ENCODE results near the gene LIPA.
"Not testable (repeated sequence)": the region's sequence is repeated elsewhere in the genome, so short reads cannot be mapped to it uniquely, and the experiment has no call there.

Gene LIPA

DNA sequence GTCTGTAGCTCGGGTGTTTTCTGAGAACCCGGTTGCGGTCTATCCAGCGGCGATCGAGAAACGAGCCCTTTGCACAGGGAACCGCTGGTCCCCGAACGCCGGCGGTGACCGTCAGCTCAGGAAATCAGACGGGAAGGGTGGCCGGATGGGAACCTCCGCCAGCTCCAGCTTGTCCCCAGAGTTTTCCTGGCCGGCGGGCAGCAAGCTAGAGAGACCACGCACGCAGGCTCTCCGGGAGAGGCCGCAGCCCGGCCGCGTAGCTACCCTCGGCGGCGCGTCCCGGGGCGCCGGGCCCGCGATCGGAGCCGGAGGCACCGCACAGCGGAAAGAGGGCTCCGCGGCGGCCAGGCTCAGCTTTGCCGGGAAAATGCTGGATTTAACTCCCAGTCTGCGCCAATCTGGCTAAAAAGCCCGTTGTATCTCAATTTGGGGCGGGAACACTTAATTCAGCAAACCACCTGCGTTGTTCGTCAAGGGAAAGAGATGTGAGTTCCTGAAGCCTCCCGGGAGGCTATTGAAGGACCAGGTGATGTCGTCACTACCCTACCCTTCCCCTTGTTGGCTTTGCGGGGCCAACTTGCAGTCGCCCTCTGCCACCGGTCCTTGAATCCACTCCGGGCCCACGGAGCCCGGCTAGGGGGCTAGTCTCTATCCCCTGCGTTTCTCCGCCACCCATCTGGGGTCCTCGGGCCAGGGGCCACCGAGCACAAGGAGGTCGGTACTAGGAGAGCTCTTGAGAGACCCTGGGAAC is 43.6 kb downstream of the LIPA start:
- DNase-seq (ENCODE audit: low read depth, low spot score) = peak; percentile 57

DNA sequence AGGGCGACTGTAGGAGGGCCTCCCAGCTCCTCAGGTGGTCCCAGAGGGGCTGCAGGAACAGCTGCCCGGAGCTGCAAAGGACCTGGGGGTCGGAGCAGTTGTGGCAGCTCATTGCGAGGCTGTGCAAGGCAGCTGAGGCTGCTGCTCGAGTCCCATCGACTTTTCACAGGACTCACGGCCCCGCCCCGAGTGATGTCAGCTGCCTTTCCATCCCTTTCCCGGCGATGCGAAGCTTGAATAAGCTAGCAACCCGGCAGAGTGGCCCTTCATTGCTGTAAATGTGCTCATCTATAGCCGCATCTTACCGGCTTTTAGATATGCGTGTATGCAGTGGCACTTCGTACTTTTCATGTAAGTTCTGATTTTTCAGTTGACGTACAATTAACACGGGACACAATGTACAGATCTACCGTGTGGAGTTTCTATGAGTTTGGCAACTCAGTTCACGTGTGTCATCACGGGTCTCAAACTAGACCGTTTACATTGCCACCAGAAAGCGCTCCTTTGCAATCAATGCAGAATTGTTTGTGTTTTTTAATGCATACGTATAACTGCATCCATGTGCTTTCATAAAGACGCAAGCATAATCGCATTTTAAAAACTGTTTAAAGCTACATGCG is 44.3 kb downstream of the LIPA start, which contains the start of gene CH25H:
Gene CH25H (minus strand): TSS at position 137 of the 620 bp plus-strand sequence. CDS start 25 bp downstream, at position 112.
- peak; percentile 87 for DNase-seq (ENCODE audit: low read depth, low spot score)

DNA sequence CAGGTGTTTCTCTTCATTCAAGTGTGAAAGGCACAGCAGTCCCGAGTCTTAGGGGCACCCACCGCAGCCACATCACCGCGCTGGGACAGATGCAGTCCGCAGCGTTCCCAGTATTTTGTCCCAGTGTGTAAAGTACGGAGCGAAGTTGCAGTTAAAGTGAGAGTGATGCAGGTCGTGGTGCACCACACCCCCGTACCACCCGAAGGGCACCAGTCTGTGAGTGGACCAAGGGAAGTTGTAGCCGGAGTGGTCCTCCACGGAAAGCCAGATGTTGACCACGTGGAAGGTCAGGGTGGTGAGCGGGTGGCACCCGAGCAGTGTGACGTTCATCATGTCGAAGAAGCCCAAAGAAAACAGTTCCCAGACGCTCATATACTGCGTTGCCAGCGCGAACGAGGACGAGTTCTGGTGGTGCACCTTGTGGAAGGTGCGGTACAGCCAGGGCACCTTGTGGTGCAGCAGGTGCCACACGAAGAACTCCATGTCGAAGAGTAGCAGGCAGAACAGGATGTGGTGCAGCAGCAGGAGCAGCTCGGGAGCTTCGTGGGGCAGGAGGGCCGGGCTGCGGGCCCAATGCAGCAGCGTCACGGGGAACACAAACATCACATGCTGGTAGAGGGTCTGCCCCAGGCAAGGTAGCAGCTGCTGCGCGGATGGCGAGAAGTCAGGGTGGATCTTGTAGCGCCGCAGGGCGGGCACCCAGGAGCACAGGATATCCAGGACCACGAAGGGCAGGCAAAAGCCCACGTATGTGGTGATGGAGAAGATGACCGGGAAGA is 45.0 kb downstream of the LIPA start:
- peak; percentile 51 for DNase-seq (ENCODE audit: low read depth, low spot score)

DNA sequence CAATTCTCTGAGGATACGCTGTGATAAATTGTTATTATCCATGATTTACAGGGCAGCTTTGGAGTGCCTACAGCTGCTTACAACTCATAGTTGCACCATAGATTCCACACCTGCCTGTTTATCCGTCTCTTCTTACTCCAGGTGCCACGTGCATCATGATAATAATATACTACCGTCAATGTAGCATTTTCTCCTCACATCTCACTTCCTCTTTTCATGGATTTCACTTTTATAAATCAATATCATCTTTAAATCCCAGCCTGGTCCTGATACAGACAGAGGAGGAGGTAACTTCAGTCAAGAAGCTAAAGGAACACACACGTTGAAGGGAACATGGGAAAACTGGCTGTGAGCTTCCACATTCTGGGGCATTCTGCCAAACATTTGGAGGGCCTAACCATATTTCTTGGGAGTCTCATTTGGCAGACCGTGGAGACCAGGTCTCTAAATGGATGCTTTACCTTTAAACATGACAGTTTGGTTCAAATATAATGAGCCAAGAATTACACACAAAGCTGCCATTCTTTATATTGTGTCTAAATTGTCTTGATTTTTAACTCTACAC is 46.9 kb downstream of the LIPA start:
- DNase-seq (ENCODE audit: low read depth, low spot score) = no peak

DNA sequence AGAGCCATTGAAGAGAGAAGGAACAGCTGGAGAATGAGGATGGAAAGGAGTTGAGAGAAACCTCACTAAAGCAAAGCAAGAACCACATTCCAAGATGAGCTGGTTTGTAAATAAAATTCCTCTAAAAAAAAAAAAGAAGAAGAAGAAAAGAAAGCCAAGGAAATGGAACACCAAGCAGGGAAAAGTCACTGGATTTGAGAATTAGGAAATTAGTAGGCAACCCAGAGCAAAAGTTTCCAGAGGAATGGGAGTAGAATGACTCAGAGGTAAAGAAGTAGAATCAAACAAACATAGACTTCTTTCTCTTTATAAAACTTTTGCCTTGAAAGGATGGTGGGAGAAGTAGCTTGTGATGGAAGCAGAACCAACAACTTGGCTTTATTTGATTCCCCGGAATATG is 48.3 kb downstream of the LIPA start:
- DNase-seq (ENCODE audit: low read depth, low spot score) = no peak

DNA sequence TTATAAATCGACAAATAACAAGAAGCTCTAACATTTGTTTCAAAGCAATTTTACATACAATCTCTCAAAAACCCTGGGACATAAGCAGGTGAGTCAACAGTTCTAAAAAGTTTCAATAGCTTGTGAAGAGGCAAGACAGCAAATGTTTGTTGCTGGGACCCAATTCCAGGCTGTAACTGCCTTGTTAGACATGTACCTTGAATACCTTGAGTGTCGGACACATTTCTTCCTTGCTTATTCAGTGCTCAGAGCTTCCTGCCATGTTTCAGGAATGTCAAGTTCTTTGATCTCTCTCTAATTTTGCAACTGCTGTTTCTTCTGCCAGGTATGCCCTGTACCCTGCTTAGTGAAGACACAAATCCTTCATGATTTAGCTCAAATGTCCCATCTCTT is 49.5 kb downstream of the LIPA start:
- no peak for DNase-seq (ENCODE audit: low read depth, low spot score)

DNA sequence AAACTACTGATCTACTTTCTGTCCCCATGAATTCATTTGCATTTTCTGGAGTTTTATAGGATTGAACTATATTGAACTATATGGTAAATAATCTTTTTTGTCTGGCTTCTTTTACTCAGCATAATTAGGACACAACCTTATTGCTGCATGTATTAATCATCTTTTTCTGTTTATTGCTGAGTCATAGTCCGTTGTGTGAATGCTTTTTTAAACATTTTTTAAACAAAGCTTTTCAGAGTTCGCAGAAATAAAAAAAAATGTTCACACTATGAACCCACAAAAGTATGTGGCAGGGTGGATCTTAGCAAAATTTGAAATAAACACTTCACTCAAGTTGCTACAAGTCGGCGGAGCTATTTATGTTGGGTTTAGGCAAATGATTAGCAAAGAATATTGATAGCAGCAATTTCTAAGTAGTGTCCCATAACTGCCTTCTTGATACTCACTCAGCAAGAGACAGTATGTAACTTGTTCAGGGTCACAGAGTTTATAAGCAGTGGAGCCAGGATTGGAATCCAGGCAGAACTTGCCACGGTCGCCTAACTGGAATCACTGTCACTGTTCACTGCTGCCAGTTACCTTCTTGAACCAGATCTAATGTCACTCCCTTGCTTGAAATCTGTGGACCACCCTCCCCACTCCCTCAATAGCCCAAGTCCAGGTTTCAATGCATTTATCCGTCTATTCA is 50.1 kb downstream of the LIPA start:
- DNase-seq (ENCODE audit: low read depth, low spot score) = no peak

DNA sequence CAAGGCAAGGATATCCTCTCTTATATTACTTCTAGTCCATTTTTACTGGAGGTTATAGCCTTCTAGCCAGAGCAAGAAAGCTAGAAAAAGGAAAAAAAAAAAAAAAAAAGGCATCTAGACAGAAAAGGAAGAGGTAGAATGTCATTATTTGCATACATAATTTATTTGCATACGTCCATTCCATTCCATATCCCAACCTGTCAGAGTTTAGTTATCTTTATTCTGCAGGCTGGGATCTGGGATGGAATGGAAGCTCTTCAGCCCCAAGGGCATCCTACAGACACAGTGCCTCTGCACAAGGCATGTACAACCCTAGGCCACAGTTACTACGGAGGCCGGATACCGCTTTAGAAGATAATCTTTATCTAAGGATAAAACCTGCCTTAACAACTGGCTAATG is 54.1 kb downstream of the LIPA start:
- no peak for DNase-seq (ENCODE audit: low read depth, low spot score)

DNA sequence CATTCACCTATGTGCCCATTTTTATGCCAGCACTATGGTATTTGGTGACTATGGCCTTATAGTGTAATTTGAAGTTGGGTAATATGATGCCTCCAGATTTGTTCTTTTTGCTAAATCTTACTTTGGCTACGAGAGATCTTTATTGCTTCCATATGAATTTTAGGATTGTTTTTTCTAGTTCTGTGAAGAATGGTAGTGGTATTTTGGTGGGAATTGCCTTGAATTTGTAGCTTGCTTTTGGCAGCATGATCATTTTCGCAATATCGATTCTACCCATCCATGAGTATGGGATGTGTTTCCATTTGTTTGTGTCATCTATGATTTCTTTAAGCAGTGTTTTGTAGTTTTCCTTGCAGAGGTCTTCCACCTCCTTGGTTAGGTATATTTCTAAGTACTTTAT is 60.3 kb downstream of the LIPA start:
- DNase-seq (ENCODE audit: low read depth, low spot score) = not testable (repeated sequence)

DNA sequence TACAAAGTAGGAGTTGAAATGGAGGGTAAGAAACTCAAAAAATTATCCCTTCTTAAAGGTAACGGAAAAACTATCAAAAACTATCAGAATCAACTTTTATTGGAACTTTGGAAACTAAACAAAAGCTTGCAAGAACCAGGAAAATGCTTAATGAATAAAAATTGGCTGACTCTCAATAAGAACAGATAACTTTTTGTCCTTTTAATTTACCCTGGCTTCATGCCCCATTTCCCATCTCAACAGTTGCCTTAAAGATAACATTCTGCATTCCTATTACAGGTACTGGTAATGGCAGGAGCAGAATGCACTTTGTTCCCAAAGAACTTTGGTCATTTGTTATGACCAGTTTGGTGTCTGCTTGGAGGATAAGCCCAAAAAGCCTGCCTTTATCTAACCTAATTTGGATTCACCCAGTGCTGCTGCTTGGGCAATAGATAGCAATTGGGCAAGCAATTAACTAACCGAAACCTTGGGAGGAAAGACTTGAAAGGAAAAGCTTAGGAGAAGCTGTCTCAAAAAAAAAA is 62.3 kb downstream of the LIPA start:
- no peak for DNase-seq (ENCODE audit: low read depth, low spot score)

DNA sequence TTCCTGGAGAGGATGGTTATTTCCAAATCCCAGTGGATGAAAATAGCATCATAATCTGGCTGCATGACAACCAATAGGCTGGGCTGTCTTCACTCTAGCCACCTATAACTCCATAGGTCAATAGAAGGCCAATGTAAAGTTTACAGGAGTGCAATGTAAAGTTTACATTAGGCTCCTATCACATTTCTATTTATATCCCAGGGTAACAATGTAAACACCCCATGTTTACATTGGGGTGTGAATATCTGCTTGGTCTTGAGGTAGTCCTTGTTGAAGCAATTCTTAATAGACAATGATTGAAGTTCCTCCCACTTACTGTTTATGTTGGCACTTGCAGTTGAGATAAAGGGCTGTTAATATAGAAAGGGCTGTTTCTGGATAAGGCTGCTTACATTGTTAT is 65.9 kb downstream of the LIPA start:
- no peak for DNase-seq (ENCODE audit: low read depth, low spot score)

DNA sequence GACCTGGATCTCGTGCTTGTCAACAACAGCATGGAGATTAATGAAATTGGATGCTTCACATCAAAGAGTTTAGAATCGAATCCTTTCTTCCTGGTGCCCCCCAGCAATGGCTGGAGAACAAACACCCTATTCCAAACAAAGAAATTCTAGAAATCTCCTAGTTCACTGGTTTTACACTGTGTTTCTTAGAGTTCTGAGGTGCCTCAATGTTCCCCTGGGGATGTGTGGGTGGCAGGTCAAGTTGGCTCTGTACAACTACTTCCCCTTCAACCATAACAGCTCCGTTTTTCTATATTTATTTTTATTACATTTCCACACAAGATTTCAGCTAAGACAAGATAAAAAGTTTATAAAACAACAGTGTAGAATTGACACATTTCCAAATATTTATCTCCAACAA is 66.9 kb downstream of the LIPA start:
- DNase-seq (ENCODE audit: low read depth, low spot score) = no peak

DNA sequence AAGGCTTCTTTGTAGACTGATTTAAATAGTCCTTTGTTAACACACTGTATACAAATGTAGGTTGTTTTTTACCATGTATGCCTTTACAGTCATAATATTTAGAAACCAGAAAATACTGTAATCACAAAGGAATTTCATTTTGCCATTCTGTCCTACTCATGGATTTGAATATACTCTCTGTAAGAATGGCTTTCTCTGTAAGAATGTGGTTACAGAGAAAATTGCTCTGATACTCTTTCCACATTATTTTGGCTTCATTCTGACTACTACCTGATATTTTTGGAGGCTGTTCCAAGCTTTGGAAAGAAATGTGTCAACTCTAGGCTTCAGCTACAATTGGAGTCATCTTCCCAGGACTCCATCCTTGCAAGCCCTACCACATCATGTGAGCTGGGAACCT is 68.0 kb downstream of the LIPA start:
- DNase-seq (ENCODE audit: low read depth, low spot score) = peak; percentile 6

DNA sequence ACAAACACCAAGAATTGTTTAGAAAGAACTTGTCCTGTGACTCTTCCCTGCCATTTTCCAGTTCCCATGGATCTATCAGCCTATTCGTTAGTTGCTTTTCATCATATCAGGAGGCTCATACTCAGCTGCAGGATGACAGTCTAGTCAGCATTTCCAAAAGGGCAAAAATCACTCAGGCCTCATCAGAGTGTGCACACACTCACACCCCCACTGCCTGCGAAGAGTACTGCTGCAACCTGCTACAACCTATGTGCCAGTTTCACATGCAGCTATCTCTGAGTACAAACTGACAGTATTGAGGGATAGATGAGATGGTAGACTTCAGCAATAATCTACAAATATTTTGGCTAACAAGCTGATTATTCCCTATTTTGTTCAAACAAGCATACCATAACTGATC is 68.7 kb downstream of the LIPA start:
- no peak for DNase-seq (ENCODE audit: low read depth, low spot score)

DNA sequence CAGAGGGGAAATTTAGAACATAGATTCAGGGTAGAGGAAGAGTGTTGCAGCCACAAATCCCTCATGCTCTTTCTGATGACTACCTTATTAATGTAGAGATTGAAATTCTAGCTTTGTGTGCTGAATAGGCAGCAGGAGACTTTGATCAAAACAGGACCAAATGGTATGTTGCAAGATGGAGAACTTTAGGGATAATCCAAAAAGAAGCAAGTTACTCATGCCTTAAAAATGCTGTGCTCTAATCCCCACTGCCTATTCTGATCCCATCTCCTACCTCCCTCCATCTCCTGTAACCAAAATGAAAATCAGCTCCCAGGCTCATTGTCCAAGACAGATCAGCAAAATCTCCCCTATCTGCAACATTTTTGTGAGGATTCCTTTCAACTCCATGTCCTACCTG is 75.8 kb downstream of the LIPA start:
- no peak for DNase-seq (ENCODE audit: low read depth, low spot score)

DNA sequence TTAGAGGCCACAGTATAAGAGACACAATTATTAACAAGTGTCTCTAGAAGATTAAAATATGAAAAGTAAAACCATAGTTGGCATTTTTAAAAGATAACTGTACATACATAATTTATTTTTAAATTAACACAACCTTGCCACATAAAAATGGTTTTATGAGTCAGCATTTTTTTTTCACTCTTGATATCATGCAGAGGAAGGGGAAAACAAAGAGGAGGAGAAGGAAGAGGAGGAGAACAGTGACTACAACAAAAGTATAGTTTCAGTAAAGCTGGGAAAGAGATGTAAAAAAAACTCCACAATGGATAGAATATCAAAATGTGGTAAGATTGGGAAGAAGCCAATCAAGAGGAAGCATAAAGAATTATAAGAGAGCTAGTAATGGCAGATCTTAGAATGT is 78.5 kb downstream of the LIPA start:
- DNase-seq (ENCODE audit: low read depth, low spot score) = no peak

DNA sequence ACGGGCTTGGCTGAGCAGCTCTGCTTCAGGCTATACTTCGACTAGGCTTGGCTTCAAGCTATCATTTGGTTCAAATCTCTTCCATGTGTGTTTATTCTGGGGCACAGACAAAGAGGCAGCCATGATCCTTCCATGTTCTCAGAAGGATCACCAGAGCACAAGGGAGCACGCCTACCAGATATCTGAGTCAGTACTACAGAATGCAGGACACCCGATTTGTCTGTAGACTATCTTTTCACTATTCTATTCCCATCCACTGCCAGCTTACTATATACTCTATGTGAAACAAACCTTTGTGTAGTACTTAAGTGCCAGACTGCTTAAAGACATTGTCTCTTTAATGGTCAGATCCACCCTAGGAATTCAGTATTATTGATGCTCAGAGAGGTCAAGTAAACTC is 79.6 kb downstream of the LIPA start:
- no peak for DNase-seq (ENCODE audit: low read depth, low spot score)

DNA sequence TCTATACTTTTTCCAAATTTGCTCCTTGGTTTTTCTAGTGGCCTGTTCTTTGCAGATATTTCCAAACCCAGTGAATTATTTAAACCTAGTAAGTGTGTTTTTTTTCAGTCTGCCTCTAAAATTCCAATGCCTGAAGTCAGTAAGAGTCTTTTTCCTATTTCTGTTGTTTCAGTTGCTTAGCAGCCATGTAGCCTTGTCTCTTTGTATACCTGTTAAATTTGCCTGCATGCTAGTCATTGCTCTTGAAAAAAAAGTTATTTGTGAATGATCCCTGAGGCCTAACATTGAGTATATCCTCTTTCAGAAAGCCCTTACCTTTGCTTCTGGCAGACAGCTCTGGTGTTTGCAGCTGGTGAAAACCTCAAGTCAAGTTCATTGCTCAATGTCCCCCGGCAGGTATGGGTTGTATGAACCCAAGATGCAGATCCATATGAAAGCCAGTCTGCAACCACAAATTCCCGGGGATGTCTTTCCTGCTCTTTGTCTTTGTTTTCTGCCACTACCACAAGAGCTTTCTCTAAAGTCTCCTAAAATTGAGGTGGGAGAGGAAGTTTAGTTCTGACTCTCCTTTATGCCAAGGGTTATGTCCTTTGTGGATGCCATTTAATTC is 80.2 kb downstream of the LIPA start:
- DNase-seq (ENCODE audit: low read depth, low spot score) = peak; percentile 16

DNA sequence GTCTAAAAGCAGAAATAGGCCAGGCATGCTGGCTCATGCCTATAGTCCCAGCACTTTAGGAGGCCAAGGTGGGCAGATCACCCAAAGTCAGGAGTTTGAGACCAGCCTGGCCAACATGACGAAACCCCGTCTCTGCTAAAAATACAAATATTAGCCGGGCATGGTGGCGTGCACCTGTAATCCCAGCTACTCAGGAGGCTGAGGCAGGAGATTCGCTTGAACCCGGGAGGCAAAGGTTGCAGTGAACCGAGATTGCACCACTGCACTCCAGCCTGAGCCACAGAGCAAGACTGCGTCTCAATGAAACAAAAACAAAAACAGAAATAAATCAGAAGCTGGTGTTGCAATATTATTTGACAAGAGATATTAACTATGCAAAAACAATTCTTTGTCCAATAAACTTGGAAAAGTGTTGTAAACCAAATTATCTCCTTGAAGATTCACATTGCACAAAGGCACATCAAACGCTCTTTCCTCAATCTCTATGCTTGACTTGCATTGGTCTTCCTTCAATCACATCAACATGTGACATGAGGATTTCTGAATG is 83.1 kb downstream of the LIPA start:
- DNase-seq (ENCODE audit: low read depth, low spot score) = not testable (repeated sequence)

DNA sequence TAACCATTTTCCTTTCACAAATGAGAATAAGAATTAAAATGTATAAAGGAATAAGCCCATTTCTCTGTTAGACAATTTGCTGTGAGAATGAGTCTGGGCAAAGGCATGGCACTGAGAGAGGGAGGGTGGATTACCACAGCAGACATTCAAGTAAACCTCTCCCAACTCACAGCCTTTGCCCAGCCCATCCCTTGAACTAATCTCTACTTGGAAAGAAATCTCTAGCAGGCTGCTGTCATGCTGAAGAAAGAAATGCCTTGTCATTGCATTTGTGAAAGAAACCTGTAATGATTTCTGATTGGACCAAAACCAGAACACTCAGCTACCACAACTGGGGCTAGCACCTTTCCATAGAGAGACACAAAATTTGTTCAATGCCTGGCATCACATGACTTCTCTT is 83.7 kb downstream of the LIPA start:
- no peak for DNase-seq (ENCODE audit: low read depth, low spot score)

DNA sequence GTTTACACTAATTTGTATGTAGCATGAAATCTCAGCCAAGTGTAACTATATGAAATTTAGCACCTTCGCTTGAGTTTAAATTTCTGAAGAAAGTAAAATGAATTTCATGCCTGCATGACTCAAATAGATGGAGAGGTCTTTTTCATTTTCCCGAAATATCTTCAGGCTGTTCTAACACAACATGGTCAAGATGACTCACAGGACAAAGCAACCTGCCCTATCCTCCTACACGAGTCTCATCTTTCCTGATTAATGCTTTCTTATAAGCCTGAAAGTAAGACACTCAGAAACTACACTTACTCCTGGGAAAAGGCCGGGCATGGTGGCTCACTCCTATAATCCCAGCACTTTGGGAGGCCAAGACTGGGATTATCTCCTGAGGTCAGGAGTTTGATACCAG is 85.7 kb downstream of the LIPA start:
- no peak for DNase-seq (ENCODE audit: low read depth, low spot score)

Measured in astrocyte of the hippocampus (primary cell).